Pancreas (tissue), 10 donors: ENCODE measurements around the gene SEBOX. TPM values are rescaled to one million over a fixed set of nuclear protein-coding genes. Genes with fewer than 3 reads are reported as not detected.

Experiments used
- ATAC-seq, 4 donors: fragments of 200-7000 bp; cut with Tn5 transposase; one replicate each; pipeline versions ENCODE4 v1.8.0 to v1.9.1; 2020; ENCODE audit warnings: mild to moderate bottlenecking in 4 of 4, moderate library complexity in 4 of 4
- DNase-seq, 6 donors: peaks; one replicate each; pipeline ENCODE4 v3.0.0-alpha.2; 2020
- FAIRE-seq: peaks from 2 replicates; lab custom pipeline; 2012; peaks lifted over from hg19 to GRCh38; lab: Jason Lieb, UNC
- H3K27ac ChIP-seq, 4 donors: fragments of 200-600 bp; sonication (generic); 1 replicate in 3 of 4; 2 replicates in 1 of 4; pipeline versions ENCODE4 v1.5.0 to v1.8.0; 2020
- H3K27me3 ChIP-seq, 4 donors: fragments of 200-600 bp; one replicate each; pipeline ENCODE4 v1.8.0; 2021
- H3K36me3 ChIP-seq, 3 donors: fragments of 200-600 bp; sonication (generic) in 1 of 3; one replicate each; pipeline versions ENCODE4 v1.5.0 to v1.8.0; 2020 to 2021
- H3K4me1 ChIP-seq, 3 donors: fragments of 200-600 bp; one replicate each; pipeline ENCODE4 v1.8.0; 2021
- H3K4me3 ChIP-seq, 4 donors: fragments of 200-600 bp; sonication (generic) in 2 of 4; one replicate each; pipeline versions ENCODE4 v1.5.0 to v1.8.0; 2020 to 2021
- H3K9me3 ChIP-seq, 4 donors: fragments of 200-600 bp; one replicate each; pipeline ENCODE4 v1.8.0; 2021
- WGBS, 2 donors: extraction: QIAGEN DNeasy Blood & Tissue Kit; methylation state at CpG; one replicate each; pipeline ENCODE4 v1.1.7; 2013; 5-methylcytosine and 5-hydroxymethylcytosine counted together
- intact Hi-C, 3 donors: fragments of 100-400 bp; cut with DNase I; formaldehyde crosslinking; loops; one replicate each; pipeline versions ENCODE4 v1.11.1 to v1.14.2; 2022
- polyA plus RNA-seq, 2 donors: library from polyadenylated mRNA; stranded (reverse); fragments of 200-250 nt; gene quantifications; one replicate each; pipeline ENCODE4 v1.2.3, GENCODE V29; 2013
- total RNA-seq, 6 donors: library from RNA; stranded (reverse); fragmentation: NEBNext Ultra II Directional in 4 of 6; extraction: Animal tissue kit (Norgen Biotek cat#: 25700) in 4 of 6; gene quantifications; one replicate each; pipeline versions ENCODE4 v1.2.1 to v1.2.4, GENCODE V29; 2021 to 2023
- TF ChIP-seq, protein P1 (sequence below), 4 donors: fragments of 200-600 bp; sonication (generic) in 3 of 4; IDR thresholded peaks; one replicate each; pipeline versions ENCODE4 v1.5.0 to v1.8.0; 2021; ENCODE audit warnings: antibody characterized with exemption in 4 of 4
- donor health status: healthy with polysubstance abuse.
- donor health status: DM: no; HTN: no; CAD: no; lungs with moderate emphysema.
- donor health status: DM: no; HTN: no; CAD: no.
- donor health status: control.
- donor health status: control.
- donor health status: Bipolar disorder and iron deficiency.
- donor health status: DM: yes; HTN: yes; CAD: no.
- donor health status: DM: no; HTN: no; CAD: no.
- donor health status: DM: no; HTN: no; CAD: no.
- donor health status: DM: yes; HTN: yes; CAD: no.

The SEBOX gene
- total and polyA plus RNA-seq, 8 donors: not detected

GRCh38 chr17:28363776-28364650 is 986 bp downstream of the SEBOX start:
- Histone ChIP-seq H3K4me1 (no peaks in the 10 kb centered on the region), H3K36me3 (peaks cover 3 to 33% (median 14%) of the 10 kb centered on the region in 3 donors), H3K9me3 (no peaks in the 10 kb centered on the region), H3K27ac (no peak overlapping the region), H3K4me3 (no peak overlapping the region), H3K27me3 (no peaks in the 10 kb centered on the region)
- peak in 1 of 6 donors; percentile 51 for DNase-seq
- intact Hi-C loops: no loop called here
- TF ChIP-seq, protein P1, sequence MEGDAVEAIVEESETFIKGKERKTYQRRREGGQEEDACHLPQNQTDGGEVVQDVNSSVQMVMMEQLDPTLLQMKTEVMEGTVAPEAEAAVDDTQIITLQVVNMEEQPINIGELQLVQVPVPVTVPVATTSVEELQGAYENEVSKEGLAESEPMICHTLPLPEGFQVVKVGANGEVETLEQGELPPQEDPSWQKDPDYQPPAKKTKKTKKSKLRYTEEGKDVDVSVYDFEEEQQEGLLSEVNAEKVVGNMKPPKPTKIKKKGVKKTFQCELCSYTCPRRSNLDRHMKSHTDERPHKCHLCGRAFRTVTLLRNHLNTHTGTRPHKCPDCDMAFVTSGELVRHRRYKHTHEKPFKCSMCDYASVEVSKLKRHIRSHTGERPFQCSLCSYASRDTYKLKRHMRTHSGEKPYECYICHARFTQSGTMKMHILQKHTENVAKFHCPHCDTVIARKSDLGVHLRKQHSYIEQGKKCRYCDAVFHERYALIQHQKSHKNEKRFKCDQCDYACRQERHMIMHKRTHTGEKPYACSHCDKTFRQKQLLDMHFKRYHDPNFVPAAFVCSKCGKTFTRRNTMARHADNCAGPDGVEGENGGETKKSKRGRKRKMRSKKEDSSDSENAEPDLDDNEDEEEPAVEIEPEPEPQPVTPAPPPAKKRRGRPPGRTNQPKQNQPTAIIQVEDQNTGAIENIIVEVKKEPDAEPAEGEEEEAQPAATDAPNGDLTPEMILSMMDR (IDR thresholded peaks at IDR 0.05): no peak
- ATAC-seq: no peak
- WGBS, 2 donors: 87 to 92% methylated on average over 8 of the region's 8 CpGs
- no peak for FAIRE-seq

GRCh38 chr17:28363186-28363585 is 1.8 kb downstream of the SEBOX start:
- FAIRE-seq (no peak), DNase-seq (no peak), ATAC-seq (no peak)
- Histone ChIP-seq H3K27me3 (no peaks in the 10 kb centered on the region), H3K4me3 (no peak overlapping the region), H3K36me3 (peaks cover 3 to 34% (median 14%) of the 10 kb centered on the region in 3 donors), H3K27ac (no peak overlapping the region), H3K4me1 (peaks cover 0 to 5% (median 5%) of the 10 kb centered on the region in 3 donors), H3K9me3 (no peaks in the 10 kb centered on the region)
- TF ChIP-seq, protein P1 (IDR thresholded peaks at IDR 0.05): no peak
- intact Hi-C loops: no loop called here
- 81 to 87% methylated on average over 5 of the region's 5 CpGs for WGBS, 2 donors

DNA sequence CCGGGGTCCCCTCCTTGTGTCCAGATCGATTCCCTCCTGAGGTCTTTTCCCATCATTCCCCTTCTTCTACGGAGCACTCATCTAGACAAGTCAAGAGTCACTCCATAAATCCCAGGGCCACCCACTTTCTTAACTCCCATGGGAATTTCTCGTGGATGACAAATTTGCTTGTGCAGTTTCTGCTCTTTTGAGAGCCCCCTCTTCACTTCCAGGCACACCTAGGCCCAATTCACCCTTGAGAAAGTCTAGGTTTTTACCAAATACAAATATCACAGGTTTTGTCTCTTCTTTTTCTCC is 7.2 kb downstream of the SEBOX start:
- FAIRE-seq (no peak), ATAC-seq (no peak), DNase-seq (no peak)
- Histone ChIP-seq H3K27ac (peak overlapping the region in 2 of 4 donors; percentile 81 to 92), H3K27me3 (no peaks in the 10 kb centered on the region), H3K4me3 (peak overlapping the region; percentile 91 to 99 (median 96)), H3K36me3 (peaks cover 3 to 45% (median 18%) of the 10 kb centered on the region in 3 donors), H3K9me3 (no peaks in the 10 kb centered on the region), H3K4me1 (peaks cover 0 to 17% (median 16%) of the 10 kb centered on the region in 3 donors)
- TF ChIP-seq, protein P1 (IDR thresholded peaks at IDR 0.05): no peak
- 2 to 8% methylated on average over 4 of the region's 4 CpGs for WGBS, 2 donors
- intact Hi-C loops: no loop called here

GRCh38 chr17:28357061-28357900 is 7.7 kb downstream of the SEBOX start, which contains the start of gene POLDIP2:
Gene POLDIP2, minus strand, starts transcription at chr17:28357527. Its CDS starts 79 bp downstream, at chr17:28357448.
- Histone ChIP-seq H3K27ac (peak within 1 kb of the TSS; percentile 81 to 92 (median 84)), H3K4me3 (peak within 1 kb of the TSS; percentile 91 to 99 (median 96)), H3K4me1 (peaks cover 0 to 17% (median 16%) of the 10 kb centered on the region in 3 donors), H3K27me3 (no peaks in the 10 kb centered on the region), H3K36me3 (peaks cover 3 to 50% (median 20%) of the 10 kb centered on the region in 3 donors), H3K9me3 (no peaks in the 10 kb centered on the region)
- intact Hi-C loops: no loop called here
- WGBS, 2 donors: 0% methylated on average over 73 to 80 of the region's 80 CpGs
- FAIRE-seq (no peak), DNase-seq (peak; percentile 94 to 99 (median 95)), ATAC-seq (peak; percentile 98 to 99 (median 99))
- TF ChIP-seq, protein P1 (IDR thresholded peaks at IDR 0.05): no peak
